GM18951 (cell line): ENCODE data around the gene RAB10.
A peak's percentile ranks its signal among the peaks of the same experiment; 100 is the strongest.

ENCODE experiments used
- POLR2A ChIP-seq: IDR thresholded peaks from 4 replicates; pipeline ENCODE4 v1.6.1; 2011; ENCODE audit warnings: mild to moderate bottlenecking; ENCODE audit not compliant: insufficient read length, insufficient read depth; ENCODE audit errors: extremely low read depth
- in situ Hi-C: fragments of 300-500 bp; cut with MboI; formaldehyde crosslinking; loops from one replicate; pipeline ENCODE4 v1.12.0; 2022; ENCODE audit warnings: low sequenced_read_pairs, mixed read lengths, inconsistent platforms; ENCODE audit not compliant: unreplicated experiment

RAB10 gene

DNA sequence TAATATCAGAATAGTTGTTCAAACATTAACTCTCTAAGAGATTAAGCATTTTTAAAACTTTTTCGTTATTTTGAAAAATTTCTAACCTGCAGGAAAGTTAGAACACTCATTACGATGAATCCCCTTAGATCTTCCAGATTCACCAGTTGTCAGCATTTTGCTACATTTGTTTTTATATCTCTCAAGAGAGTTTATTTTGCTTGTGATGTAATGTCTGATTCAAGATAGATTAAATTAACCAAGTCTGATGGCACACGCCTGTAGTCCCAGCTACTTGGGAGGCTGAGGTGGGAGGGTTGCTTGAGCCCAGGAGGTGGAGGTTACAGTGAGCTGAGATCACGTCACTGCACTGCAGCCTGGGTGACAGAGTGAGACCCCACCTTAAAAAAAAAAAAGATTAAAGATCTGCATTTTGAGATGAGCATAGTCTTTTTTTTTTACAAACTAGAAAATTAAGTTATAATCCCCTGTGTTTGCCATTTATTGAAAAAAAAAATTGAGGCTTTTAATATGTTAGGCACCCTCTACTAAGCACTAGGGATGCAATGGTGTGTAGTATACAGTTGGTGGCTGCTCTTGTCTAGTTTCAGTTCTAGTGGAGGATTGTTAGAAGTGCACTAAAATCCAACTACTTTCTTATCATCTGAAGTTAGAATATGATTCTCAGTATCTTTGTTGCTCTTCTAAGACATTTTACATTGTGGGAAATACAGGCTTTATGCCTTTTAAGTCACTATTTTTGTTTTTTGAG, 20.9 kb downstream of the RAB10 start:
- in situ Hi-C loops = no loop called here
- TF ChIP-seq POLR2A = no peak

GRCh38 chr2:26058390-26058789, 24.5 kb downstream of the RAB10 start:
- in situ Hi-C loops = no loop called here

DNA sequence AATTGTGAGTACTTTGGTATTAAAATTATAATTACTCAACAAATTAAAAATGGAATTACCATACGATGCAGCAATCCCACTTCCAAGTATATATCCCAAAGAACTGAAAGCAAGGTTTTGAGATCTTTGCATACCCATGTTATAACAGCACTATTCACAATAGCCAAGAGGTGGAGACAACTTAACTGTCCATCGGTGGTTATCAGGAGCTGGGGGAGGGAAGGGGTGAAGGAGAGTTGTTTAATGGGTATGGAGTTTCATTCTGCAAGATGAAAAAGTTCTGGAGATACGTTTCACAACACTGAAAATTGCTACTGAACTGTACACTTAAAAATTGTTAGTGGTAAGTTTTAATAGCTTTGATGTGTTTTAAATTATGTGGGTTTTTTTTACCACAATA, 25.7 kb downstream of the RAB10 start:
- in situ Hi-C loops = no loop called here
- no peak for TF ChIP-seq POLR2A

More at GRCh38 chr2:26058390-26058789, 24.5 kb downstream of the RAB10 start:
- TF ChIP-seq POLR2A = no peak

- in situ Hi-C loops = no loop called here
- no peak for TF ChIP-seq POLR2A
Measured at GRCh38 chr2:26061539-26061938, 27.7 kb downstream of the RAB10 start.

- in situ Hi-C loops = no loop called here
- no peak for TF ChIP-seq POLR2A
Measured at GRCh38 chr2:26064846-26065245, 31.0 kb downstream of the RAB10 start.

- in situ Hi-C loops = no loop called here
- no peak for TF ChIP-seq POLR2A
Measured at GRCh38 chr2:26067186-26067974, 33.5 kb downstream of the RAB10 start.

DNA sequence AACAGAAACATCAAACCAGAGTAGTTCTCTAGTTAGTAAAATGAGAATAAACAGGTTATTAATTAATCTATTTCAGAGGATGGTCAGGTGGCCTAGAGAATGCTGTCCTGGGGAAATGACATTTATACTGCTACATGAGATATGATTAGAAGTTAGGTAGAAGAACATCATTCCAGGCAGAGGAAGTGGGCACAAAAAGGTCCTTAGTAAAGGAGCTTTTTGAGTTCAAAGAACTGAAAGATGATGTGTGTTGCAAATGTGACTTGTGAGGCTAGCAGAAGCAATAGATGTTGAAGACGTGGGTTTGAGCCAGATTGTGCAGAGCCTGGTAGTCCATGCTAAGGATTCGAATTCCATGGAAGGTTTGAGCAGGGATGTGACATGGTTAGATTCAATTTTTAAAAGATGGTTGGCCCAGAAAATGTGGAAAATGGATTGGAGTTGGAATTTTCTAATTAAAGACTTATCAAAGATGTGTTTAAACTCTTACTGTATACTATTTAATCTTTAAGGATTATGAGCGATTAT, 34.2 kb downstream of the RAB10 start:
- in situ Hi-C loops = no loop called here
- TF ChIP-seq POLR2A = no peak

GRCh38 chr2:26068602-26069298, 34.9 kb downstream of the RAB10 start:
- in situ Hi-C loops = no loop called here
- TF ChIP-seq POLR2A = peak; percentile 31

GRCh38 chr2:26070730-26071129, 36.8 kb downstream of the RAB10 start:
- in situ Hi-C loops = no loop called here
- no peak for TF ChIP-seq POLR2A

GRCh38 chr2:26072925-26073768, 39.3 kb downstream of the RAB10 start:
- in situ Hi-C loops = no loop called here
- TF ChIP-seq POLR2A = no peak

GRCh38 chr2:26073830-26074229, 39.9 kb downstream of the RAB10 start:
- in situ Hi-C loops = no loop called here
- no peak for TF ChIP-seq POLR2A

DNA sequence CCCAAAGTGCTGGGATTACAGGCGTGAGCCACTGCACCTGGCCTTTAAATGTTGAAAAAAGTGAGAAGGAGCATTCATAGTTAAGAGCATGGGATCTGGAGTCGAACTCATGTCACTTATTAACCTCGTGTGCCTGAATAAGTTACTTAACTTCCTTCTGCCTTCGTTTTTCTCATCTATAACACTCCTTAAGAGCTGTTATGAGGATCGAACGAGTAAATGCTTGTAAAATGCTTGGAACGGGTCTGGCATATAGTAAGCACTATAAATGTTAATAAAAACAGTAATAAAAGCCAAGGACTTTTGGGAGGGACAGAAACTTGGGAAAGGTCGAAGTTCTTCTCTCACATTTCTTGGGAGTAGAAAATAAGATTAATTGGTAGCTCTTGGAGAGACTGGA, 40.8 kb downstream of the RAB10 start:
- in situ Hi-C loops = no loop called here
- no peak for TF ChIP-seq POLR2A
